Endothelial cell of umbilical vein (primary cell): Measurements from ENCODE around the gene ACTR8. TPM values are rescaled to one million over a fixed set of nuclear protein-coding genes. Genes with fewer than 3 reads are reported as not detected.

Source experiments
- BruUV-seq: library from RNA; stranded (reverse); fragments of 400-500 nt; replicated peaks from 2 replicates; lab custom pipeline; 2021; lab: Mats Ljungman, UMichigan
- CTCF ChIA-PET: fragments of 300-600, 350-600 bp; sonication (Branson Sonifier 250); formaldehyde crosslinking; loops from one replicate; lab custom pipeline; 2021; ENCODE audit warnings: antibody characterized with exemption, inconsistent platforms; lab: Charles Lee
- POLR2A ChIA-PET: fragments of 300-600, 350-600 bp; sonication (Branson Sonifier 250); formaldehyde crosslinking; loops from one replicate; lab custom pipeline; 2021; ENCODE audit warnings: antibody characterized with exemption, inconsistent platforms; lab: Charles Lee
- DNase-seq: peaks from one replicate; pipeline ENCODE4 v3.0.0-alpha.2; 2011; ENCODE audit warnings: low read depth, low spot score
- FAIRE-seq: peaks from 2 replicates; lab custom pipeline; 2011; peaks lifted over from hg19 to GRCh38; lab: Jason Lieb, UNC
- H2AFZ ChIP-seq: 2 replicates; pipeline ENCODE4 v1.6.0; 2012; ENCODE audit warnings: low read depth, low read length, control low read depth, inconsistent platforms
- H3K27ac ChIP-seq: 2 replicates; pipeline ENCODE4 v1.5.1; 2011; ENCODE audit warnings: low read depth, mild to moderate bottlenecking, control low read depth, low read length, moderate library complexity; ENCODE audit not compliant: insufficient read depth
- H3K27me3 ChIP-seq, 2 experiments: 2 replicates each; pipeline versions ENCODE4 v1.6.0 to v1.6.1; 2011; ENCODE audit warnings: low read length in 2 of 2, mixed read lengths in 1 of 2; ENCODE audit not compliant: control insufficient read depth in 2 of 2, insufficient read depth in 2 of 2
- H3K36me3 ChIP-seq, 2 experiments: 2 replicates in 1 of 2; 3 replicates in 1 of 2; pipeline ENCODE4 v1.5.1; 2011; ENCODE audit warnings: low read length in 2 of 2, mild to moderate bottlenecking in 1 of 2, moderate library complexity in 1 of 2; ENCODE audit not compliant: control insufficient read depth in 2 of 2, insufficient read depth in 2 of 2; ENCODE audit errors: extremely low read depth in 1 of 2
- H3K4me1 ChIP-seq: 3 replicates; pipeline ENCODE4 v1.5.1; 2011; ENCODE audit warnings: mild to moderate bottlenecking, low read length; ENCODE audit not compliant: control insufficient read depth, insufficient read depth; ENCODE audit errors: extremely low read depth
- H3K4me2 ChIP-seq: 2 replicates; pipeline ENCODE4 v1.6.1; 2011; ENCODE audit warnings: low read length, control low read depth, mixed read lengths; ENCODE audit not compliant: insufficient read depth
- H3K4me3 ChIP-seq, 3 experiments: fragments of 200-600 bp in 1 of 3; sonication (generic), shearing (Covaris generic) in 1 of 3; replicated peaks in 1 of 3; 2 replicates each; pipeline ENCODE4 v1.5.1; 2011 to 2016; ENCODE audit warnings: control low read depth in 3 of 3, low read length in 3 of 3, mild to moderate bottlenecking in 2 of 3, inconsistent platforms in 1 of 3, low read depth in 1 of 3, moderate library complexity in 1 of 3; ENCODE audit not compliant: insufficient read depth in 1 of 3
- H3K79me2 ChIP-seq: 2 replicates; pipeline ENCODE4 v1.6.0; 2012; ENCODE audit warnings: low read length, inconsistent platforms; ENCODE audit not compliant: control insufficient read depth, insufficient read depth
- H3K9ac ChIP-seq: replicated peaks from 2 replicates; pipeline ENCODE3; 2011; ENCODE audit warnings: low read length, control low read depth; ENCODE audit not compliant: insufficient read depth; ENCODE audit errors: extremely low read depth
- H3K9me1 ChIP-seq: replicated peaks from 3 replicates; pipeline ENCODE4 v1.6.0; 2011; ENCODE audit warnings: mild to moderate bottlenecking, low read length; ENCODE audit not compliant: control insufficient read depth, insufficient read depth; ENCODE audit errors: extremely low read depth
- H3K9me3 ChIP-seq: replicated peaks from 2 replicates; pipeline ENCODE4 v1.5.1; 2012; ENCODE audit warnings: low read length, inconsistent platforms; ENCODE audit not compliant: control insufficient read depth, insufficient read depth
- H4K20me1 ChIP-seq: replicated peaks from 2 replicates; pipeline ENCODE3; 2011; ENCODE audit warnings: mild to moderate bottlenecking, low read length; ENCODE audit not compliant: control insufficient read depth, insufficient read depth; ENCODE audit errors: extremely low read depth
- CTCF ChIP-seq, 2 donors: IDR thresholded peaks; 1 replicate in 1 of 2; 2 replicates in 1 of 2; pipeline ENCODE4 v1.5.1; 2011; ENCODE audit warnings: low read length in 2 of 2, mild to moderate bottlenecking in 2 of 2, moderate library complexity in 2 of 2, control low read depth in 1 of 2, inconsistent platforms in 1 of 2, low read depth in 1 of 2; ENCODE audit not compliant: insufficient read depth in 1 of 2; ENCODE audit errors: extremely low read depth in 1 of 2
- EZH2 ChIP-seq: IDR thresholded peaks from 2 replicates; pipeline ENCODE4 v1.6.1; 2012; ENCODE audit warnings: borderline replicate concordance, low read depth, mild to moderate bottlenecking, moderate library complexity, low read length, inconsistent platforms; ENCODE audit not compliant: severe bottlenecking
- FOS ChIP-seq: IDR thresholded peaks from 2 replicates; pipeline ENCODE4 v1.6.1; 2011; ENCODE audit warnings: mild to moderate bottlenecking, low read length, moderate library complexity, borderline replicate concordance; ENCODE audit not compliant: insufficient read depth
- GATA2 ChIP-seq: IDR thresholded peaks from 2 replicates; pipeline ENCODE4 v1.7.0; 2011; ENCODE audit warnings: low read depth, mild to moderate bottlenecking, moderate library complexity, mixed read lengths, low read length; ENCODE audit not compliant: insufficient read length, insufficient read depth
- JUN ChIP-seq: IDR thresholded peaks from 2 replicates; pipeline ENCODE4 v1.6.1; 2011; ENCODE audit warnings: borderline replicate concordance, low read depth; ENCODE audit not compliant: insufficient read length, insufficient read depth
- MAX ChIP-seq: IDR thresholded peaks from 2 replicates; pipeline ENCODE4 v1.6.1; 2011; ENCODE audit not compliant: insufficient read depth, insufficient read length
- MYC ChIP-seq: IDR thresholded peaks from one replicate; pipeline ENCODE4 v1.6.1; 2011; ENCODE audit warnings: mild to moderate bottlenecking, low read depth, low read length
- POLR2A ChIP-seq: IDR thresholded peaks from 2 replicates; pipeline ENCODE4 v1.6.1; 2012; ENCODE audit warnings: low read depth, mild to moderate bottlenecking, control low read depth, low read length
- POLR2AphosphoS5 ChIP-seq: IDR thresholded peaks from 2 replicates; pipeline ENCODE4 v1.6.1; 2012; ENCODE audit warnings: low read depth, mild to moderate bottlenecking, control low read depth, low read length, moderate library complexity; ENCODE audit not compliant: insufficient read depth
- dilution Hi-C: fragments of 300-500 bp; cut with MboI; formaldehyde crosslinking; loops from one replicate; pipeline ENCODE4 v1.15.0; 2019; ENCODE audit warnings: low sequenced_read_pairs; ENCODE audit not compliant: extremely low pct_ligation_motif_present
- intact Hi-C: fragments of 100-400 bp; cut with micrococcal nuclease; formaldehyde crosslinking; loops from one replicate; pipeline ENCODE4 v1.10.0; 2022
- polyA plus RNA-seq, 4 experiments: library from polyadenylated mRNA; depleted of rRNA in 3 of 4; stranded (reverse) in 3 of 4; unstranded in 1 of 4; fragments of >200 nt; gene quantifications; 2 replicates each; pipeline versions ENCODE4 v1.2.1 to v1.2.3, GENCODE V29; 2011 to 2012; ENCODE audit warnings: missing spikeins in 1 of 4
- total RNA-seq: library from RNA; stranded (reverse); gene quantifications from 2 replicates; pipeline ENCODE4 v1.2.3, GENCODE V29; 2021

Gene ACTR8
- total and polyA plus RNA-seq, 2 donors (not counting 3 experiments of a cell fraction or from before 2014, with no cell fraction given), result 14.4 to 42.0 TPM

GRCh38 chr3:53821631-53822121 is 60.3 kb downstream of the ACTR8 start:
- DNase-seq (no peak), FAIRE-seq (no peak)
- no peaks in the 10 kb centered on the region for H3K9me3 ChIP-seq
- ChIA-PET CTCF (interaction anchor here (0.8 kb wide), 1 partner anchor 23 kb away, joined by 3 read pairs; no protein-coding TSS in a partner anchor), POLR2A (interaction anchor here (0.6 kb wide), 1 partner anchor 729 kb away, joined by 3 read pairs; no protein-coding TSS in a partner anchor)
- H3K4me2 ChIP-seq, result no peak overlapping the region
- intact Hi-C loops, result no loop called here
- dilution Hi-C loops, result no loop called here
- no peak overlapping the region for H3K4me3 ChIP-seq
- no peaks in the 10 kb centered on the region for H3K4me1 ChIP-seq
- H3K79me2 ChIP-seq, result no peaks in the 10 kb centered on the region
- H3K27me3 ChIP-seq, result no peaks in the 10 kb centered on the region
- no TSS peak for BruUV-seq
- no peaks in the 10 kb centered on the region for H4K20me1 ChIP-seq
- no peak overlapping the region for H2AFZ ChIP-seq
- no peak overlapping the region for H3K27ac ChIP-seq
- no peaks in the 10 kb centered on the region for H3K36me3 ChIP-seq
- TF ChIP-seq JUN (no peak), EZH2 (no peak), POLR2AphosphoS5 (no peak), POLR2A (no peak), CTCF (IDR thresholded peaks at IDR 0.05; ENCODE audit: extremely low read depth in 1 of 2, insufficient read depth in 1 of 2, low read depth in 1 of 2, low read length in 2 of 2) (no peak), MYC (no peak), MAX (no peak), FOS (no peak), GATA2 (no peak)
- H3K9ac ChIP-seq, result no peak overlapping the region
- H3K9me1 ChIP-seq, result no peaks in the 10 kb centered on the region
